DMS153 treated with DMSO at 0.1 percent for 48 hours (cell line): Measurements from ENCODE around the gene GLDN.
"Not testable (repeated sequence)": the region's sequence is repeated elsewhere in the genome, so short reads cannot be mapped to it uniquely, and the experiment has no call there.

Experiments used
- DNase-seq: peaks from one replicate; lab custom pipeline; 2025; ENCODE audit not compliant: unreplicated experiment; lab: John Stamatoyannopoulos, UW

The GLDN gene

DNA sequence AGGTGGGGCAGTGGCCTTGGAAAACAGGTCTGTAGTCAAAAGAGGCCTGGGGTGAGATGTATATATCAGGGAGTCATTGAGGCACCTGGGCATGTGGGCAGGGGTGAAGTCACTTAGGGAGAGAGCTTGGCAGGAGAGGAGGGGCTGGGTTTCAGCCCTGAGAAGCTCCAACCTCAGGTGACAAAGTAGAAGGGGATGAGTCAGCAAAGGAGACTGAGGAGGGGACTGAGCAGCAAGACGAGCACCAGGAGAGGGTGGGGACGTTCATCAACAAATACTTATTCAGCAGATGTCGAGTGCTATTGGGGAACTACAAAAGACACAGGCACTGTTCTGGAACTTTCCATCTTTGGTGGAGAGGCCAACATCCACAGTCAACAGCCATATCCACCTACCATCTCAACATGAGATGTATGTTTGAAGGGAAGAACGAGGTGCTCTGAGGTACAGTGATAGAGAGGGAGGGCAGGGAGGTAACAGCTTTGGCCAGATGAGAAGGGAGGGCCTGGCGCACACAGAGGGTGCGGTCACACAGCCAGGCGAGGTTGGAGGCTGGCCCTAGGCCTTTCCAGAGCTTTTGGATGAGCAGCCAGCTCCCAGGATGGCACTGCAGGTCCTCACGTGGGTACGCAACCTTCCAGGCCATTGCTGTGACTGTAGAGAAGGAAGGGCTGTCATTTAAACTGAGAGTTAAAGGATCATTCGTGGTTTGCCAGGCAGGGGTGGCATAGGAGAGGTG, 45.7 kb downstream of the GLDN start:
- DNase-seq: no peak

DNA sequence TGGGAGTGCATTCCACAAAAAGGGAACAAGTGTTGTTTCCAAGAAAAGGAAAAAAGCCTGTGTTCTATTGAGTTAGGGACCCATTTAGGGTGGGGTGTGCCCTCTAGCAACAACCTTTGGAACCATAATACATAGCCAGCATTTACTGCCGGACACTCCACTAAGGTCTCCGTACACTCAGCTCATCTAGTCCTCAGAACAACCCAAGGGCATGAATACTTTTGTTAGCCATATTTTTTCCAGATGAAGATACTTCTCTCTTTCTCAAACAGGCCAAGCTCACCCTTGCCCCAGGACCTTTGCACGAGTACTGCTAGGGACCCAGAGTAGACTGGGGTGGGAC, 46.2 kb downstream of the GLDN start:
- DNase-seq: no peak

DNA sequence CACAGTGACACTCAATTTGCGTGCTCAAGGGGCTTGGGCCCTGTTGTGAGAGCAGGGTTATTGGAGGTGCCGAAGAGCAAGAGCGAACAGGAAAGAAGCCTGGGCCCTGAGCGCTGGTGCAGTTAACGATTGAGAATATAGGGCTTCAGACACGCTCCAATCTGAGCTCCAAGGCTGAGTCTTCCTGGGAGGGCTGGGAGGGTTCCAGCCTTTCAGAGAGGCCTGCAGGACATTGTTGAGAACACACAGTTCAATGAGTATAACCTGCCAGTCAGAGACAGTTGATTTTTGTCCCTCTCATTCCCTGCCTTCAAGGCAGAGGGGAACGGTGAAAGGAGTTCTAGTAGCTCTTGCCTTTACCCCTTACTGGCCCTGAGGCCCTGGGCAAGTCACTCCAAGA, 47.3 kb downstream of the GLDN start:
- DNase-seq: no peak

DNA sequence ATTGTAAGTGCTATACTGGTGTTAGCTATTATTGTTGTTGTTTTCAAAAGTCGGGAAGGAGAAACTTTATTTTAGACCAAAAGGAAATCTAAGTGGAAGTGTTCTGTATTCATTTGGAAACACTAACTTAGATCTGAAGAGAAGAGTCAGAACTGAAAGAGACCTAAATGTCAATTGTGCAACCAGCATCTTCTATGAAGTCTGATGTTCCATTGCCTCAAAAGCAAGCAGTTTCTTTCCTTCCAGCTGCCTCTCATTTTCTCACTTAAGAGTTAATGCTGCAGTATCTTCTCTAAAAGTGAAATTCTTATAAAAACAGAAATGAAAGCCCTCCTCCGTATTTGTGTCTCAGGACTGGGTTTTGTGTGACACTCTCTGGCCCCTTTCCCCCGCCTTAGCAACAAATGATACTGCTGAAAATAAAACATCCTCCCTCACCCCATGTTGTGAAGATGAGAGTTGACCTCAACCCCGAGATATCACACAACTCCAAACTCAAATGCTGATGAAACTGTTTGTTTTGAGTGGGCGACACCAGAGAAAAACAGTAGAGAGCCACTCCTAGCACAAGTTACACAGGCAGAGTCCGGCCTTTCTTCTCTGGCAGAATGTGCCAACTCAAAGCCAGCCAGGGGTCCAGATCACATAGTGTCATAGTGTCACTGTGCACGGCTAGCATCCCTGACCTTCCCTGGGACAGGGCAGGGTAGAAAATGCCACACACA, 48.9 kb downstream of the GLDN start:
- DNase-seq: no peak

DNA sequence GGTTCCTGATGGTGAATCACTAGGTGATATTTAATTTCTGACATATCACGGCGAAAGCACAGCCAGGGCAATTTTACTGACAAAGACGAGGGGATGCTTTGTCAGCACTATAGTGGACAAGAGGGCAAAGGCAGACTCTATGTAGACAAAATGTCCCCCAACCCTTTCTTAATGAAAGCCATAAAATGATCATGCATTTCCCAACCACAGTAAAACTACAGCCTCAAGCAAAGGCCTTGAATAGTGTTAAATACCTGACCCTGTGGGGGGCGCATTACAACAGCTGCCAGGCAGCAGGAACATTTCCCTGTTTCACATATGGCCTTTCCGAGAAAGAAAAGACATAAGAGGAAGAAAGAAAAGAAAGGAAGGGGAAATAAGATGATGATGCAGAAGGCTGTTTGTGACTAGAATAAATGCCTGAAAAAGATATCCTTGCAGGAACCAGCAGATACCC, 49.5 kb downstream of the GLDN start:
- no peak for DNase-seq

DNA sequence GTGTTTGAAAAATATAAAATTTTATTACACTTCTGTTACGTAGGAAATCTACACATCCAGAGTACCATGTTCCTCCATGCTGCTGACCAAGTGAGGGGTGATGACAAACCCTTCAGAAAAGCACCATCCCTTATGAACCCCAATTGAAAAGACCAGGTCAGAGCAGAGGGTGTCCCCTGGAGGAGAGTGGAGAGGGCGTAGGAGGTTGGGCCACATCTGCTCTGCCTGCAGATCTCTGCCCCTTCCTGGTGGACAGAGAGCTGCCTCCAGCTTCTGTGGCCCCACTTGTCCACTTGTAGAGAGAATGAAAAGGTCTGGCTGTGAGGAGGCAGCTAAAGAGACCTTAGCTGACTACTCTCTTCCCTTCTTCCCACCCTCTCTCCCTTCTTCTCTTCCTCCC, 55.5 kb downstream of the GLDN start:
- DNase-seq: no peak

DNA sequence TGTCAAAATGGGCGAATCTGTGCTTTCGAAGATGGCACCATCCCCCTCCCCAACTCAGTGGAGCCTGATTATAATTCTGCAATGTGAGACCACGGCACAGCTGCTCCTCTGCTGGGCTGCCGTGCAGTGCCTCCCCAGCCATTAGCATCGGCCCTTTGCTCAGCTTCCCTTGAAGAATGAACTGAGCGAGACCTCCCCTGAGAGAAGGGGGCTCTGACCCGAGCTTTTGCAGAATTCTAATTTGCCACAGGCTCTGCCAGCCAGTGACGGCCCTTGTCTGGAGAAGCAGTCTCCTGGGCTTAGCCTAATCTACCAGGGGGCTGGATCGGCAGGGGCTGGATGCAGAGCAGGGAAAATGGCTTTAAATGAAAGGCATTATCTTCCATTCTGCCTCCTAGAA, 57.2 kb downstream of the GLDN start:
- DNase-seq: no peak

DNA sequence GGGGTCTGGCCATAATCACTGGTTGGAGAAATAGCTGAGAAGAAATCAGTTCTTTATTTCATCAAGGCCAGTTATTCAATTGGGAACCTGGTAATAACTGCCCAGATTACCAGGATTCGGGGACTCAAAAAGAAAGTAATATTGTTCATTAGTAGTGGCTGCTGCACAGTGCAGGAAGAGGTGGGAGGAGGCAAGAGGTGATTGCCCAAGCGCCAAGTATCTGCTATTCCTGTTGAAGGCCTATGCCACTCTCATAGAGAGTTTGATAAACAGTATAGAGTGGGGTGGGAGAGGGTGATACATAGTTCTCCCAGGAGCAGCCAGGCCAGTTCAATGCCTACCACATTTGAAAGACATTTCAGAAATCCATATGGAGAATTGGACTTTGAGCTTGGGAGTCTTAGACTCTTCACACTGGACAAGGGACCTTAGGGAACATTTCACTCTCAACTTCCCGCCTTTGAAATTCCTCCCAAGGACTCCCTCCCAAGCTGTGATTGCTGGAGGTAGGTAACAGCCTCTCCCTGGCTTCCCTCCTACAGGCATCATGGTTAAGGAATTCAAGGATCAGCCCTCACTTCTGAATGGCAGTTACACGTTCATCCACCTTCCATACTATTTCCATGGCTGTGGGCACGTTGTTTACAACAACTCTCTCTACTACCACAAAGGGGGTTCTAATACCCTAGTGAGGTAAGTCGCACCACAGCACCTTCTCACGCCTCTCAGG, 59.8 kb downstream of the GLDN start:
- no peak for DNase-seq

DNA sequence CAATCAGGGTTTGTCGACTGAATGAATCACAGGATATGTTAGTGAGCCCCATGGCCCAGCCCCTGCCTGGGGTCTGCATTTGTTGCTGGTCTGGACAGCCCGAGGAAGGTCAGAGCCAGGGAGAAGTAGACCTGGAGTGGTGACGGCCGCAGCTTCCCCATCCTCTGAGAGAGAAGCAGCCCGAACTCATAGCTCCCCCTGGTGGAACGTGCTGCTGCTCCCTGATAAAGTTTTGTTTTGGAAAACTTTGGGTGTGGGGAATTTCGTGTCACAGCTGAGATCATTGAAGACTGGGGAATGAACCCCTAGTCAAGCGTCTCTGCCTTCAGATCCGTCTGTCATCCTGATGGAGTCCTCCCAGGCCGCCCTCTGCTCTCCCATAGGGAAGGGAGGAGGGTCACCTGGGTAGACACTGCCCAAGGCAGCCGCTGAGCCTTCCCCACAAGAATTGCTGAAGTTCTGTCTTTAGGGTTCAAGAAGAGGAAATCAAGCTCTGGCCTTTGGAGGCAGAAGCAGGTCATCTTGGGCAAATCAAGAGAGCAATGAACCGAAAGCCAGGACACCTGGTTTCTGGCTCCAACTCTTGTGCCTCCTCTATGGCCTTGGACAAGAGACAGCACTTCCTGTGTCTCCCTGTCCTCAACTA, 60.5 kb downstream of the GLDN start:
- DNase-seq: no peak

DNA sequence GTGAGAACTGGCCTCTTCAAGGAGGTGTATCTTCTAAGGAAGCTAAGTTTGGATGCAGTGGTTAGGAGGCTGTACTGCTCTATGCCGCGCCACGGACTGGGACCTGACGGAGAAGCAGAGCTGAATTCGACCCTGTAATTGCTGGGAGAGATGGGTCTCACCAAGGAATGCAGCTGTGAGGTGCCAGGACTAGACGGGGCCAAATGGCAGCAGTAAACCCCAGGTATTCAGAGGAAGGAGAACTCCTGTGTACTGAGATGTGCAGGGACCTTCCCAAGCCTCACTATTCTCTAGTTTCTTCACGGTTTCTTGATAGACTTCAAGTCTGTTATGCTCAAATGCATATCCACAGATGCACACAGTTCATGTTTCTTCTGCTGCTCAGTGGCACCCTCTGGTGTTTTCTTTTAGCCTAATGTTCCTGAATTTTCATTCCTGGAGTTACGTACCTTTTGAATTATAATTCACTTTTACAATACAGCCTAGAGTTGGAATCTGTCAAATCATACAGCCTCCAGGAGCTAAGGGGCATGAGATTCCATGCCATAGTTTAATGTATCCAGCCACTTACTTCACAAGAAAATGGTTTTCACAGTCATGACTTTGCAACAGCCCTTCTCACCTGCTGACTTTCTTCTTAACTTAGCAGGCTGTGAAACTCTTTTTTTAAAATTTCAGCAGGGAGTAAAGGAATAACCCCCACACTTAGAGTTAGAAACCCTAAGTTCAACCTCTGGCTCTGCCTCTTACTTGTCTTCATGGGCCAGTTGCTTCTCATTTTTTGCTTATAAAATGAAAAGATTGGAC, 61.8 kb downstream of the GLDN start:
- no peak for DNase-seq

DNA sequence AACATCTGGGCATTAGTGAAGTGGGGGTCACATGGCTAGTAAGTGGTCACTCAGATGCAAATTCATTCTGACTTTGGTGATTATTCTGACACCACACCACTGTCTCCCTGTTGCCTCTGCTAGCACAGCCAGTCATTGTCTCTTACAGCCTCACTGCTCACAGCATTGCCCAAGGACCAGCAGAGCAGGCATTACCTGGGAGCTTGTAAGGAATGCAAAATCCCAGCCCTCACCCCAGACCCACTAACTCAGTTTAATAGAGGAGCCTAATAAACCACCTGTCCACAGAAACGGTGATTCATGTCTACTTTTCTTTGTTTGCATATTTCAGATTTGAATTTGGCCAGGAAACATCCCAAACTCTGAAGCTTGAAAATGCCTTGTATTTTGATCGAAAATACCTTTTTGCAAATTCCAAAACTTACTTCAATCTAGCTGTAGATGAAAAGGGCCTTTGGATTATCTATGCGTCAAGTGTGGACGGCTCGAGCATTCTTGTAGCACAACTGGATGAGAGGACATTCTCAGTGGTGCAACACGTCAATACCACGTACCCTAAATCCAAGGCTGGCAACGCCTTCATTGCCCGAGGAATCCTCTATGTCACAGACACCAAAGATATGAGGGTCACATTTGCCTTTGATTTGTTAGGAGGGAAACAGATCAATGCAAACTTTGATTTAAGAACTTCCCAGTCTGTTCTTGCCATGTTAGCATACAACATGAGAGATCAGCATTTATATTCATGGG, 62.7 kb downstream of the GLDN start:
- no peak for DNase-seq

DNA sequence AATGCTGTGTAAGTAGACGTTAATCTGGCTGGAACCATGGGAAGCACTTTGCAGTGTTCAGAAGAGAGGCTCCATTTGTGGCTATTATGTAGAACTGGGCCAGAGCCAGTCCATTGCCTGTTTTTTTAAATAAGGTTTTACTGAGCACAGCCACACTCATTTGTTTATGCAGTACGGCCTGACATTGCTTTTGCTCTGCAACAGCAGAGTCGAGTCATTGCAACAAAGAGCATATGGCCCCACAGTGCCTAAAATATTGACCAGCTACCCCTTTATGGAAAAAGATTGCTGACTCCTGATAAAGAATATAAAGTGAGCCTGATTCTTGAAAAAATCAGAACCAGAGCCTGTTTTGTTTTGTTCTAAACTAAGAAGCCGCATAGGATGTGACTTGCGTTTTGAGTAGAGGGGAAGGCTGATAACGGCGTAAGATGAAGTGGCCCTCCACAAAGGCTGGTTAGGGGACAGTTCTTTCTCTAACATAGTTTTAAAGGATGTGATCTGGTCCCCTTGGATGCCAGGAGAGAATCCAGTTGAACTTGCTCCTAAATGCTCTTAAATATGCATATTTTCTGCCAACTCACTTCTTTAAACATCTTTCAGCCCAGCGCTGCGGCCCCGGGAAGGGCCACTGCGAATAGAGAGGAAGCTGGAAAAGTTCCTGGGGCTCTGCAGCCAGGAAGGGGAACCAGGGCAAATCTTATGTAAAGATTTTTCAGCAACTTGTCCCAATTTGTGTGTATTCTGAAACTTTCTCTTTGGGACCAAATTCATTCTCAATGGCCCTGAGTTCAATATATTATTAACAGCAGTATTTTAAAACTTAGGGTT, 64.5 kb downstream of the GLDN start:
- DNase-seq: no peak

DNA sequence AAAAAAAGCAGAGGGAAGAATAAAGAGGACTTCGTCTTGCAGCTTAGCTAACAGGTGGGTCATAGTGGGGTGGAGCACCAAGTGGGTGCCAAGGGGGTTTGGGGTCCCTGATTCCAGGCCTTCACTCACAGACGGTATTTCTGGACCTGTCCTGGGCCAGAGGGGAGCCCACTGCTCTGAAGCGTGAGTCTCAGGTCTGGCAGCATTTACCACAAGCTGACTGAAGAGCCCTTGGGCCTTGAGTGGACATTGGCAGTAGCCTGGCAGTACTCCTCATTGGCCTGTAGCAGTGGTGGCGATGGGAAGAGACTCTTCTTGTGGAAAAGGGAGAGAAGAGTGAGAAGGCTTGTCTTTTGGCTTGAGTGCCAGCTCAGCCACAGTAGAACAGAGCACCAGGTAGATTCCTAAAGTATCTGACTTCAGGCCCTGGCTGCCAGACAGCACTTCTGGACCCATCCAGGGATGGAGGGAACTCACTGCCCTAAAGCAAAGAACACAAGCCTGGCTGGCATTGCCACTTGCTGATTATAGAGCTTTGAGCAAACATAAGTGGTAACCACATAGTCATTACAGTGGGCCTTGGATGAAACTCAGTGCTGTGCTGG, 72.9 kb downstream of the GLDN start:
- DNase-seq: no peak

DNA sequence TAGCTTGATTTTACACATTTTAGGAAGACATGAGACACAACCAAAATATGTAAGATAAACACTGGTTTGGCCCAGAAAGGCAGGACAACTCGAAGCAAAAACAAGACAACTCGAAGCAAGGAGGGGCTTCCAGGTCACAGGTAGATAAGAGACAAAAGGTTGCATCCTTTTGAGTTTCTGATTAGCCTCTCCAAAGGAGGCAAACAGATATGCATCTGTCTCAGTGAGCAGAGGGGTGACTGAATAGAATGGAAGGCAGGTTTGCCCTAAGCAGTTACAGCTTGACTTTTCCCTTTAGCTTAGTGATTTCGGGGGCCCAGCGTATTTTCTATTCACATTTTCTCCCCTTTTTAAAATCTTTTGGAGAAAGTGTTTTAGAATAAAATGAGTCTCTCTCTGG, 74.7 kb downstream of the GLDN start:
- DNase-seq: no peak

DNA sequence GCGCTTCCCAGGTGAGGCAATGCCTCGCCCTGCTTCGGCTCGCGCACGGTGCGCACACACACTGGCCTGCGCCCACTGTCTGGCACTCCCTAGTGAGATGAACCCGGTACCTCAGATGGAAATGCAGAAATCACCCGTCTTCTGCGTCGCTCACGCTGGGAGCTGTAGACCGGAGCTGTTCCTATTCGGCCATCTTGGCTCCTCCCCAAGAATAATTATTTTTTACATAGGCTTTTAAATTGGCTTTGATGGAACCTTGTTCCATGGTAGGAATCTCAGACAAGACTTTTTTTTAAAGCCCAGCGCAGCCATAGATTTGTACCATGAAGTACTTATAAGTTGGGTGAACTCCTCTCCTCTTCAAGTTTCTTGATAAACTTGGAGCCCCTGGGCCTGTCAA, 81.6 kb downstream of the GLDN start:
- DNase-seq: not testable (repeated sequence)

DNA sequence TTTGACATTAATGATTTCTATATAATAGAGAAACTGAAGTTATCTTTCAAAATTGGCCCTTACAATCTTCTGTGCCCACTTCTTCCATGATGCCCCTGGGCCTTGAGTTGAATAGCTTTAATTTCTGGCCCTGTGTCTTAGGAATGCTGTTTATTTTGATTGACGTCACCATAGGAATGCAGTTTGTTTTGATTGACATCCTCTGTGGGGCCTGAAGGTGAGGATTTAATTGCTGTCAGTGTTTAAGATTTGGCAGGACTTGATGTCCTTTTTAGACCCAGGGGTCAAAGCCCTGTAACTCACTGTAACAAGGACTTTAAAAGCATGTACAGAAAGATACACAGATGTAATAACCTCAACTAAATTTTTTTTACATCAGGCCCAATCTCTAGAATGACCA, 83.3 kb downstream of the GLDN start:
- no peak for DNase-seq

DNA sequence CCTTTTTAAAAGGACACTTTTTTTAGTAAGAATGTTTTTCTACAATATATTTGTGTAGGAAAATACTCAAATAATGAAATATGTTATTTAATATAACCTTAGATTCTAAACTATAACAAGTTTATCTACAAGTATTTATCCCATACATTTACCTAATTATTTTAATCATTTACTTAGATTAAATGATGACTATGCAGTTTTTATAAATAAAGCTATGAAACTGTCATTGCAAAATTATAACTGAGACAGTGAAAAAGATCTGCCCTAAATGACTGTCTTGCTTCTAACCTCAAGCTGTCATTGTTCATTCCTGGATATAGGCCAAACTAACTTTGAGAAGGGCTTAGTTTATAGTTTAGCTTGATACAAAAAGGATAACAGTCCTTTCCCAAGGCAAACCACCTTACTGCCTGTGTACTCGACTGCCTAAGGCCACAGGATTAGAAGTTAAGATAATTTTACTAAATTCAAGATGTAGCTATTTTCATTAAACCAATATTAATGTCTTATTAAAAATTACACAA, 84.1 kb downstream of the GLDN start:
- DNase-seq: no peak

DNA sequence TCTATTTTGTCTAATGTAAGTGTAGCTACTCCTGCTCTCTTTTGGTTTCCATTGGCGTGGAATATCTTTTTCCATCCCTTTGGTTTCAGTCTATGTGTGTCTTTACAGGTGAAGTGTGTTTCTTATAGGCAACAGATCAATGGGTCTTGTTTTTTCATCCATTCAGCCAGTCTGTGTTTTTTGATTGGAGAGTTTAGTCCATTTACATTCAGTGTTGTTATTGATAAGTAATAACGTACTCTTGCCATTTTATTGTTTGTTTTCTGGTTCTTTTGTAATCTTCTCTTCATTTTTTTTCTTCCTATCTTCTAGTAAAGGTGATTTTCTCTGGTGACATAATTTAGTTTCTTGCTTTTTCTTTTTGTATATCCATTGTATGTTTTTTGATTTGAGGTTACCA, 97.1 kb downstream of the GLDN start:
- no peak for DNase-seq
